Measurements from ENCODE around the gene NME7.

- no peak for TF ChIP-seq CTCF (IDR thresholded peaks at IDR 0.05)
- no peak for TF ChIP-seq POLR2AphosphoS5 (IDR thresholded peaks at IDR 0.05)
- no peak for TF ChIP-seq EP300 (IDR thresholded peaks at IDR 0.05; ENCODE audit: low read depth)
- TF ChIP-seq POLR2A (IDR thresholded peaks at IDR 0.05) = no peak
Measured at GRCh38 chr1:169110236-169110635, 257.4 kb downstream of the NME7 start.
